Peyer's patch (tissue), 4 donors: ENCODE results near the gene WWOX.

Source experiments
- CTCF ChIP-seq, 6 experiments: fragments of 450-650 bp in 4 of 6; fragments of 200-600 bp in 2 of 6; sonication (generic) in 1 of 6; IDR thresholded peaks; one replicate each; pipeline ENCODE4 v1.5.1; 2017 to 2019; ENCODE audit warnings: antibody characterized with exemption in 6 of 6, mild to moderate bottlenecking in 3 of 6, moderate library complexity in 1 of 6
- POLR2A ChIP-seq, 2 donors: fragments of 450-650 bp; IDR thresholded peaks; one replicate each; pipeline ENCODE4 v1.5.1; 2017; ENCODE audit warnings: antibody characterized with exemption in 2 of 2, mild to moderate bottlenecking in 2 of 2, moderate library complexity in 2 of 2

GRCh38 chr16:78538919-78539318, 439.5 kb downstream of the WWOX start:
- TF ChIP-seq CTCF (IDR thresholded peaks at IDR 0.05) (no peak), POLR2A (IDR thresholded peaks at IDR 0.05) (no peak)
